ENCODE data around the gene MYL5. TPM values are rescaled to one million over a fixed set of nuclear protein-coding genes. Genes with fewer than 3 reads are reported as not detected.

MYL5 gene
- total RNA-seq, 1 experiment from 2014 or later = 29.8 TPM

DNA sequence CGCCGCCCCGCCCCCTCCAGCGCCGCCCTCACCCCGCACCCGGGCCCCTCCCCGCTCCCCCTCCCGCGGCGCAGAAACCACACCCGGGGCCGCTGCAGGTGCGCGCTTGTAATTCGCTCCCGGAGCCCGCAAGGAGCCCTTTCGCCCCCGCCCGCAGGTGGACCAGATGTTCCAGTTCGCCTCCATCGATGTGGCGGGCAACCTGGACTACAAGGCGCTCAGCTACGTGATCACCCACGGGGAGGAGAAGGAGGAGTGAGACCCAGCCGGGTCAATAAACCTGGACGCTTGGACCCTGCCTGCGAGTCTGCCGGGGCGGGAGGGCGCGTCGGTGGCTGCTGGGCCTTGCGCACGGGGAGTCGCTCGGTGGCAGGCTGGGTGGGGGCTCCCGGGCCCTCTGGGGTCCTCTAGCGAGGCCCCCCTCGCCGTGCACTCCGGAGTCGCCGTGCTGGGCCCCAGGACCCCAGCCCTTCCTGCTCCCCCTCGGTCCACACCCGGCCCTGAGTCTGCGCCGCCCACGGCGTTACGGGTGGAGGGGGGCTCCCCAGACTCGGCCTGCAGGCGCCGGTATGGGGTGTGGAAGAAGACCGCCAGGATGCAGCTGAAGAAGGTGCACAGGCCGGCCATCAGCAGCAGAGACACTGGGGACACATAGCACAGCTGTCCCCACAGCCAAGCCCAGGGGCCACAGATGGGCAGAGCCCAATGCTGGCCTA lies 7.6 kb downstream of the MYL5 start:
- BruUV-seq (replicated peaks) = no TSS peak
- H3K27ac ChIP-seq = no peak overlapping the region
- no peaks in the 10 kb centered on the region for H4K20me1 ChIP-seq (ENCODE audit: insufficient read depth)
- no peaks in the 10 kb centered on the region for H3K79me2 ChIP-seq (ENCODE audit: low read depth)
- H2AFZ ChIP-seq = no peak overlapping the region
- H3K4me1 ChIP-seq (replicated peaks; ENCODE audit: insufficient read depth) = peaks cover 3% of the 10 kb centered on the region
- 0 out of 2 replicates have a peak, but pooled peaks cover 3% of the 10 kb centered on the region for H3F3A ChIP-seq (ENCODE audit: insufficient read depth, low read depth)
- H3K36me3 ChIP-seq (ENCODE audit: low read depth) = no peaks in the 10 kb centered on the region
- no peak for DNase-seq
- CTCF ChIA-PET = no interaction called here
- no peak overlapping the region for H3K4me3 ChIP-seq
- TF ChIP-seq, protein P1, sequence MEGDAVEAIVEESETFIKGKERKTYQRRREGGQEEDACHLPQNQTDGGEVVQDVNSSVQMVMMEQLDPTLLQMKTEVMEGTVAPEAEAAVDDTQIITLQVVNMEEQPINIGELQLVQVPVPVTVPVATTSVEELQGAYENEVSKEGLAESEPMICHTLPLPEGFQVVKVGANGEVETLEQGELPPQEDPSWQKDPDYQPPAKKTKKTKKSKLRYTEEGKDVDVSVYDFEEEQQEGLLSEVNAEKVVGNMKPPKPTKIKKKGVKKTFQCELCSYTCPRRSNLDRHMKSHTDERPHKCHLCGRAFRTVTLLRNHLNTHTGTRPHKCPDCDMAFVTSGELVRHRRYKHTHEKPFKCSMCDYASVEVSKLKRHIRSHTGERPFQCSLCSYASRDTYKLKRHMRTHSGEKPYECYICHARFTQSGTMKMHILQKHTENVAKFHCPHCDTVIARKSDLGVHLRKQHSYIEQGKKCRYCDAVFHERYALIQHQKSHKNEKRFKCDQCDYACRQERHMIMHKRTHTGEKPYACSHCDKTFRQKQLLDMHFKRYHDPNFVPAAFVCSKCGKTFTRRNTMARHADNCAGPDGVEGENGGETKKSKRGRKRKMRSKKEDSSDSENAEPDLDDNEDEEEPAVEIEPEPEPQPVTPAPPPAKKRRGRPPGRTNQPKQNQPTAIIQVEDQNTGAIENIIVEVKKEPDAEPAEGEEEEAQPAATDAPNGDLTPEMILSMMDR (conservative IDR thresholded peaks at IDR 0.05) = no peak
- TF ChIP-seq EZH2 (IDR thresholded peaks at IDR 0.05; ENCODE audit: low read depth) = no peak
- no peaks in the 10 kb centered on the region for H3K9me2 ChIP-seq (ENCODE audit: insufficient read depth)
- no peaks in the 10 kb centered on the region for H3K27me3 ChIP-seq (ENCODE audit: insufficient read depth, low read depth)
- no peaks in the 10 kb centered on the region for H3K9me3 ChIP-seq (ENCODE audit: insufficient read depth, low read depth)
- POLR2A ChIA-PET (ENCODE audit: unreplicated experiment) = no interaction called here
- no peak overlapping the region for H3K4me2 ChIP-seq
- intact Hi-C loops (cut with micrococcal nuclease; ENCODE audit: unreplicated experiment) = no loop called here

DNA sequence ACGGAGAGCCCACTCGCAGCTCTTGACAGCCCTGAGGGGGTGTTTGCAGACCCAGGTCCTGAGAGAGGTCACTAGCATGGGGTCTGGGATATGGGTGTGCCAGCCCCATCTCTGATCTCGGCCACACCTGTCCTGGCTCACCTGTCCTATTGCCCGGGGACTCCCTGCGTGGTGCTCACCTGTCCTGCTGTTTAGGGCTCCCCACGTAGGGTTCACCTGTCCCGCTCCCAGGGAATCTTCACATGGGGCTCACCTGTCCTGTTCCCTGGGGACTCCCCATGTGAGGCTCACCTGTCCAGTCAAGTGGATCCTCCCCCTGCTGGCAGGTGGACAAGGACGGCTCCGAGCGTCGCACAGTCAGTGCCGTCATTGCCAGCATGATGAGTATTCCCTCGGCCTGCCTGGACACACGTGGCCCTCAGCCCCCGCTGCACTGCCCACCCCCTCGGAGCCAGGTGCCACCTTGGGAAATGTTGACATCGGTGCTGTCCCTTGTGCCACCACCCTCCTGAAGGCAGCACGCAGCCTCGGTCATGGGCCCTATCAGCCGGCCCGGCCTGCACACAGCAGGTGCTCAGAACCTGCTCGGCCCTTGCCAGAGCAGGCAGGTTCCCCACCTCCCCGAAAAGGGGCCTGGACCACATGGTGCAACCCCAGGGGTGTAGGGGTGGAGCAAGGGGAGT lies 8.3 kb downstream of the MYL5 start:
- Histone ChIP-seq H4K20me1 (ENCODE audit: insufficient read depth) (no peaks in the 10 kb centered on the region), H3K27me3 (ENCODE audit: insufficient read depth, low read depth) (no peaks in the 10 kb centered on the region), H3K4me1 (replicated peaks; ENCODE audit: insufficient read depth) (peaks cover 9% of the 10 kb centered on the region), H2AFZ (no peak overlapping the region), H3K4me3 (no peak overlapping the region), H3F3A (ENCODE audit: insufficient read depth, low read depth) (peaks cover 5% of the 10 kb centered on the region; the same call in 1 of the 2 replicates), H3K79me2 (ENCODE audit: low read depth) (no peaks in the 10 kb centered on the region), H3K36me3 (ENCODE audit: low read depth) (no peaks in the 10 kb centered on the region), H3K4me2 (no peak overlapping the region), H3K27ac (no peak overlapping the region), H3K9me3 (ENCODE audit: insufficient read depth, low read depth) (no peaks in the 10 kb centered on the region), H3K9me2 (ENCODE audit: insufficient read depth) (no peaks in the 10 kb centered on the region)
- no TSS peak for BruUV-seq (replicated peaks)
- intact Hi-C loops (cut with micrococcal nuclease; ENCODE audit: unreplicated experiment) = no loop called here
- ChIA-PET CTCF (no interaction called here), POLR2A (ENCODE audit: unreplicated experiment) (no interaction called here)
- no peak for DNase-seq
- TF ChIP-seq, protein P1 (conservative IDR thresholded peaks at IDR 0.05) = no peak
- no peak for TF ChIP-seq EZH2 (IDR thresholded peaks at IDR 0.05; ENCODE audit: low read depth)

DNA sequence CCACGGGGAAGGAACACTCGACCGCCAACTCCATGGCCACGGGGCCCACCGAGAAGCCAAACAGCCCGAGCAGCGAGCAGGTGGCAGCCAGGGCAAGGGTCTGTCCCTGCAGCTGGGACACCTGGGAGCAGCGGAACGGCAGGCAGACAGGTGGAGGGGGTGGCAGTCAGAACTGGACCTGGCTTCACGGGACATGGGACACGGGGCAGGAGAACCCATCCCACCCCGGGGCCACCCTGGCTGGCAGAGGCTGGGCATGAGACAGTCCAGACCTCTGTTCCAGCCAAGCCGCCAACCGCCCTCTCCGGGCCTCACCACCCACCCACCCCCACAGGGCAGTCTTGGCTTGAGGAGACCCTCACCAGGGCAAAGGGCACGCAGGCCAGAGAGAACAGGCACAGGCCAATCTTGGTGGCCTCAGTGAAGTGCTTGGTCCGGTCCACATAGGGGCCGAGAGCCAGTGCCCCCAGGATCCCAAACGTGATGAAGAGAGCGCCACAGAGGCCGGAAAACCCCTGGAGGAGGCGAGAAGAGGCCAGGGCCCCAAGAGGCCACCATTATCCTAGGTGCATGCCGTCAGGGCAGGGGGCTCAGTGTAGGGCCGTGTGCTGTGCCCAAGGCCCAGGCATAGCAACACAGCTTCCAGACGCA lies 9.0 kb downstream of the MYL5 start:
- no peak overlapping the region for H3K4me3 ChIP-seq
- H3K9me2 ChIP-seq (ENCODE audit: insufficient read depth) = no peaks in the 10 kb centered on the region
- H3K36me3 ChIP-seq (ENCODE audit: low read depth) = no peaks in the 10 kb centered on the region
- intact Hi-C loops (cut with micrococcal nuclease; ENCODE audit: unreplicated experiment) = no loop called here
- CTCF ChIA-PET = no interaction called here
- no peaks in the 10 kb centered on the region for H3K79me2 ChIP-seq (ENCODE audit: low read depth)
- H3K9me3 ChIP-seq (ENCODE audit: insufficient read depth, low read depth) = no peaks in the 10 kb centered on the region
- no peak overlapping the region for H3K27ac ChIP-seq
- POLR2A ChIA-PET (ENCODE audit: unreplicated experiment) = no interaction called here
- peaks cover 10% of the 10 kb centered on the region; the same call in 1 of the 2 replicates for H3F3A ChIP-seq (ENCODE audit: insufficient read depth, low read depth)
- no TSS peak for BruUV-seq (replicated peaks)
- H4K20me1 ChIP-seq (ENCODE audit: insufficient read depth) = no peaks in the 10 kb centered on the region
- H3K27me3 ChIP-seq (ENCODE audit: insufficient read depth, low read depth) = no peaks in the 10 kb centered on the region
- no peak for DNase-seq
- no peak overlapping the region for H3K4me2 ChIP-seq
- TF ChIP-seq, protein P1 (conservative IDR thresholded peaks at IDR 0.05) = no peak
- TF ChIP-seq EZH2 (IDR thresholded peaks at IDR 0.05; ENCODE audit: low read depth) = no peak
- H3K4me1 ChIP-seq (replicated peaks; ENCODE audit: insufficient read depth) = peaks cover 17% of the 10 kb centered on the region
- H2AFZ ChIP-seq = no peak overlapping the region

Measured in PC-9 (cell line).